AG04449 (cell line): ENCODE measurements around the gene MYCN.

ENCODE experiments used
- CTCF ChIA-PET: fragments of 350-600 bp; formaldehyde crosslinking; extraction: SDS; loops from one replicate; lab custom pipeline; 2021; ENCODE audit warnings: antibody characterized with exemption; lab: Yijun Ruan, JAX
- POLR2A ChIA-PET: fragments of 400-600, 350-600 bp; formaldehyde crosslinking; extraction: SDS; loops from one replicate; lab custom pipeline; 2020; ENCODE audit warnings: antibody characterized with exemption, inconsistent platforms; lab: Yijun Ruan, JAX
- DNase-seq: peaks from one replicate; pipeline ENCODE4 v3.0.0-alpha.2; 2010; ENCODE audit warnings: low read depth, low spot score
- H3K4me3 ChIP-seq: 2 replicates; pipeline ENCODE4 v1.5.1; 2011; ENCODE audit warnings: low read depth, mild to moderate bottlenecking, control low read depth, low read length
- TF ChIP-seq, protein P1 (sequence below): IDR thresholded peaks from one replicate; pipeline ENCODE4 v1.5.1; 2011; ENCODE audit warnings: mild to moderate bottlenecking, moderate library complexity, low read length, control low read depth, inconsistent platforms; ENCODE audit not compliant: insufficient read depth; ENCODE audit errors: missing control alignments

MYCN gene

DNA sequence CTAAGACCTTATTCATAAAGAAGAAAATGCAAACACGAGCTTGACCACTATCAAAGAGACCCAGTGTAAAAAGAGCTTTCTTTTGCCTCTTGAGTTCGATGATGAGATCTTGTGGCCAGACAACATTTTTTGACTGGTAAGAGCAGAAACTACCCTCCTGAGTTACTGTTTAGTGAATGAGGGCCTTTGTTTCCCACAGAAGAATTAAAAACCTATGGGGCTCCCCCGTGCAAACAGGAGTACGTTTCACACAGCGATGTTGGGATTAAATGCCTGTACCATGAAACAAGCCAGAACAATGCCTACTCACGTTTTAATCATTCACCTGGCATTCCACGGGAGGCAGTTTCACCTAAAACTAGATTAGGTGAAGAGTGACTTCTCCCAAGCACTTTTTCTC, 36.0 kb downstream of the MYCN start:
- POLR2A ChIA-PET = no interaction called here
- TF ChIP-seq, protein P1, sequence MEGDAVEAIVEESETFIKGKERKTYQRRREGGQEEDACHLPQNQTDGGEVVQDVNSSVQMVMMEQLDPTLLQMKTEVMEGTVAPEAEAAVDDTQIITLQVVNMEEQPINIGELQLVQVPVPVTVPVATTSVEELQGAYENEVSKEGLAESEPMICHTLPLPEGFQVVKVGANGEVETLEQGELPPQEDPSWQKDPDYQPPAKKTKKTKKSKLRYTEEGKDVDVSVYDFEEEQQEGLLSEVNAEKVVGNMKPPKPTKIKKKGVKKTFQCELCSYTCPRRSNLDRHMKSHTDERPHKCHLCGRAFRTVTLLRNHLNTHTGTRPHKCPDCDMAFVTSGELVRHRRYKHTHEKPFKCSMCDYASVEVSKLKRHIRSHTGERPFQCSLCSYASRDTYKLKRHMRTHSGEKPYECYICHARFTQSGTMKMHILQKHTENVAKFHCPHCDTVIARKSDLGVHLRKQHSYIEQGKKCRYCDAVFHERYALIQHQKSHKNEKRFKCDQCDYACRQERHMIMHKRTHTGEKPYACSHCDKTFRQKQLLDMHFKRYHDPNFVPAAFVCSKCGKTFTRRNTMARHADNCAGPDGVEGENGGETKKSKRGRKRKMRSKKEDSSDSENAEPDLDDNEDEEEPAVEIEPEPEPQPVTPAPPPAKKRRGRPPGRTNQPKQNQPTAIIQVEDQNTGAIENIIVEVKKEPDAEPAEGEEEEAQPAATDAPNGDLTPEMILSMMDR = no peak
- DNase-seq = no peak
- CTCF ChIA-PET = no interaction called here
- H3K4me3 ChIP-seq = no peak overlapping the region

DNA sequence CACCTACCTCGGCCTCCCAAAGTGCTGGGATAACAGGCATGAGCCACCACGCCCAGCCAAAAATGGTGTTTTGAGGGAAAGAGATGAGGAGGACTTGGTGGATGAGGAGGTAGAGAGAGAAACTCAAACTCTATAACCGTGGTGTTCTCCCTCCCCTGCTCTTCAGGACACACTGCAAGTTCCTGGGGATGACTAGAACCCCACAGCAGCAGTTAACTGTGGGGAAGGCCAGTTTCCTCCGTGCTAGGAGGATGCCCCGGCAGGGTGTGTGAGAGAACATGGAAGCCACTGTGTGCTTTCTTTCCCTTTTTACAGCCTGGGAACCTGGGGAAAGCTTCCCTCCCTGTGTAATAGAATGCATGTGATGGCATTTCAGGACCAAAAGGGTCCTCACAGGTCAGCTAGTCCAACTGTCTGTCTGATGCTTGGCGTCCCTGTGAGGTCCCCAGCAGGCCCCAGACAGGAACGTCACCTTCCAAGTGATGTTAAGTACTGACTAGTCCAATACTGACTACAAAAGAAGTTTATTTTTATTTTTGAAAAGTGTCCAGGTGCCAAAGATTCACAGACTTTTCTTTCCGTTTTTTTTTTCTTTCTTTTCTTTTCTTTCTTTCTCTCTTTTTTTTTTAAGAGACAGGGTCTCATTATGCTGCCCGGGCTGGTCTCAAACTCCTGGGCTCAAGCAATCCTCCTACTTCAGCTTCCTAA, 38.9 kb downstream of the MYCN start:
- CTCF ChIA-PET = no interaction called here
- TF ChIP-seq, protein P1 = no peak
- POLR2A ChIA-PET = no interaction called here
- DNase-seq = no peak
- no peak overlapping the region for H3K4me3 ChIP-seq

DNA sequence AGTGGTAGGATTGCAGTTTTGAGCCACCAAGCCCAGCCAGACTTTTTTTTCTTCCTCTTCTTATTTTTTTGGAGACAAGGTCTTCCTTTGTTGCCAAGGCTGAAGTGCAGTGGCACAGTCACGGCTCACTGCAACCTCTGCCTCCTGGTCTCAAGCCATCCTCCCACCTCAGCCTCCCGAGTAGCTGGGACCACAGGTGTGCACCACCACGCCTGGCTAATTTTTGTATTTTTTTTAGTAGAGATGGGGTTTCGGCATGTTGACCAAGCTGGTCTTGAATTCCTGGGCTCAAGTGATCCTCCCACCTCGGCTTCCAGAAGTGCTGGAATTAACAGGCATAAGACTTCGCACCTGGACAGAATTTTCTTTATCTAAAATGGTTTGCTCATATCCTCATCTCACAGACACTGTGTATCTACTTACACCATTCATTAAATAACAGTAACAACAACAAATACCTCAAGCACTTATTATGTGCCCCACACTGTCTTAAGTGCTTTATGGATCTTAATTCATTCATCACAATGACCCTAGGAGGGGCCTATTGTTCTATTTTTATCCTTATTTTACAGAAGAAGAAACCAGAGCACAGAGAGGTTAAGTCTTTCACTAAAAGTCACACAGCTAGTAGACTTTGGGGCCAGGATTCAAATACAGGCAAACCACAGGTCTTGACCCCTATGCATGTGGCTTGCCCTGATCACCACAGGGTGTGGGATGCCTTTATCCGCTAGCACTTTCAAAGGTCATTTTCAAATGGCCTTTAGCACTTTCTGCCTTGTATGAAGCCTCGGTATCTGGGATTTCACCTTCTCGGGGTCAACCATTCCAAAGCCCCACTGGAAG, 39.6 kb downstream of the MYCN start:
- POLR2A ChIA-PET = no interaction called here
- DNase-seq = no peak
- TF ChIP-seq, protein P1 = no peak
- H3K4me3 ChIP-seq = no peak overlapping the region
- CTCF ChIA-PET = no interaction called here

DNA sequence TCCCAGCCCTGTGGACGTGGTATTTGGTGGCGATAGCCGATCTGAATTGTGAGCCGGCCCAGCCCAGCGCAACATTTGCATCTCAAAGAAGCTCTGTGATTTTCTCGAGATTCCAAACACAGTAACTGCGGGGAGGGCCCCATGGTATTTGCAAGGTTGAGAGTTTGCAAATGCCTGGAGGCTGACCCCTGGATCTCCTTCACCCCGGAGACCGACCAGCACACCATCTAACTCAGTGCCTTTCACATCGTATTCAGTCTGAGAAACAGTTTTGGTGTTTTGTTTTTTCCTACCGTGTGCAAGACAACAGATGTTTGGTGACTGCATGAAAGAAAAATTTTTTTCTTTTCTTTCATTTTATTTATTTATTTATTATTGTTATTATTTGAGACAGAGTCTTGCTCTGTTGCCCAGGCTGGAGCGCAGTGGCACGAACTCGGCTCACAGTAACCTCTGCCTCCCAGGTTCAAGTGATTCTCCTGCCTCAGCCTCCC, 40.3 kb downstream of the MYCN start:
- TF ChIP-seq, protein P1 = no peak
- no peak for DNase-seq
- POLR2A ChIA-PET = no interaction called here

DNA sequence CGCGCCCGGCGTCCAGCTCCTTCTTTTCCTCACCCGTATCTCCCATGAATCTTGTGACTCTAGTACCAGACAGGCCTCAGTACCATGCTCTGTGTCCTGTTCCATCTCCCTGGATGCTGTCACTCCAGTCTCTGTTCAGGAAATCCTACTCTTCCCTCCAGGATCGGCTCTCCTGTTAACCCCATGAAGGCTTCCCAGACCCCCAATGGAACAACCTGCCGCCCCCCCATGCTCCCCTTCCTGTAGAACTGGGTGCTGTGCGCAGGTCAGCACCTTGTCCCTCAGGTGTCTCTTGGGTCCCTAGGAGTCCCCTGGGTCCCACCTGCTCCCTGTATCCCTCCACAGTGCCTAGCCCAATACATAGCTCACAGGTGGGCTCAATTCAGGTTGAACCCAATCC, 41.3 kb downstream of the MYCN start:
- CTCF ChIA-PET = no interaction called here
- TF ChIP-seq, protein P1 = no peak
- POLR2A ChIA-PET = no interaction called here
- H3K4me3 ChIP-seq = no peak overlapping the region
- DNase-seq = no peak

More for the DNA sequence above, 40.3 kb downstream of the MYCN start:
- no peak overlapping the region for H3K4me3 ChIP-seq
- CTCF ChIA-PET = no interaction called here
